Cardiac muscle cell (in vitro differentiated cells and primary cell): ENCODE results near the gene APOL1. TPM values are rescaled to one million over a fixed set of nuclear protein-coding genes. Genes with fewer than 3 reads are reported as not detected.

Experiments
- DNase-seq, 2 donors: peaks; one replicate each; pipeline versions ENCODE4 v3.0.0 to v3.0.0-alpha.2; 2010 to 2017; ENCODE audit warnings: low read depth in 1 of 2, low spot score in 1 of 2
- H3K27ac ChIP-seq: fragments of 200-600 bp; sonication (generic); 2 replicates; pipeline ENCODE4 v1.5.1; 2016
- H3K27me3 ChIP-seq: fragments of 200-600 bp; sonication (generic); 2 replicates; pipeline ENCODE4 v1.6.0; 2016; ENCODE audit warnings: control low read depth
- H3K36me3 ChIP-seq: fragments of 200-600 bp; sonication (generic); 2 replicates; pipeline ENCODE4 v1.5.1; 2016; ENCODE audit warnings: control low read depth
- H3K4me1 ChIP-seq: fragments of 200-600 bp; sonication (generic); 2 replicates; pipeline ENCODE4 v1.8.1; 2017; ENCODE audit warnings: low read depth, mild to moderate bottlenecking, mixed run types
- H3K4me3 ChIP-seq: fragments of 200-600 bp; sonication (generic); 2 replicates; pipeline ENCODE4 v1.5.1; 2016; ENCODE audit warnings: mild to moderate bottlenecking
- H3K9me3 ChIP-seq: fragments of 200-600 bp; sonication (generic); 2 replicates; pipeline ENCODE4 v1.5.1; 2017; ENCODE audit warnings: low read depth, mild to moderate bottlenecking, control low read depth
- CTCF ChIP-seq: IDR thresholded peaks from 2 replicates; pipeline ENCODE4 v1.5.1; 2012; ENCODE audit warnings: low read depth, mild to moderate bottlenecking, low read length
- polyA plus RNA-seq: library from polyadenylated mRNA; unstranded; fragments of >200 nt; fragmentation: Nextera tagmentation; extraction: Ambion mirVana; gene quantifications from 2 replicates; pipeline ENCODE4 v1.2.1, GENCODE V29; 2016
- total RNA-seq: library from RNA; depleted of rRNA; stranded (reverse); fragments of >200 nt; gene quantifications from 2 replicates; pipeline ENCODE4 v1.2.3, GENCODE V29; 2016

APOL1 gene
- total and polyA plus RNA-seq, 2 experiments from 2014 or later, result 0.06 TPM; not detected in 1

GRCh38 chr22:36299911-36300310, 47.0 kb downstream of the APOL1 start:
- Histone ChIP-seq H3K27ac (no peak overlapping the region), H3K4me1 (no peaks in the 10 kb centered on the region), H3K4me3 (no peak overlapping the region), H3K36me3 (peaks cover 85% of the 10 kb centered on the region), H3K27me3 (no peaks in the 10 kb centered on the region), H3K9me3 (no peaks in the 10 kb centered on the region)
- no peak for TF ChIP-seq CTCF
- DNase-seq, result no peak

GRCh38 chr22:36300396-36301212, 47.7 kb downstream of the APOL1 start:
- Histone ChIP-seq H3K9me3 (no peaks in the 10 kb centered on the region), H3K27ac (no peak overlapping the region), H3K4me1 (no peaks in the 10 kb centered on the region), H3K4me3 (no peak overlapping the region), H3K27me3 (no peaks in the 10 kb centered on the region), H3K36me3 (peaks cover 85% of the 10 kb centered on the region)
- no peak for TF ChIP-seq CTCF
- DNase-seq, result no peak

- H3K9me3 ChIP-seq, result no peaks in the 10 kb centered on the region
- H3K27me3 ChIP-seq, result no peaks in the 10 kb centered on the region
- peaks cover 87% of the 10 kb centered on the region for H3K36me3 ChIP-seq
- peak; percentile 71 to 82 for DNase-seq
- peak; percentile 84 for TF ChIP-seq CTCF
- no peak overlapping the region for H3K27ac ChIP-seq
- no peak overlapping the region for H3K4me3 ChIP-seq
- no peaks in the 10 kb centered on the region for H3K4me1 ChIP-seq
These were observed 48.5 kb downstream of the APOL1 start for GRCh38 chr22:36301384-36301828.

GRCh38 chr22:36301851-36302250, 48.9 kb downstream of the APOL1 start:
- Histone ChIP-seq H3K36me3 (peaks cover 87% of the 10 kb centered on the region), H3K27ac (no peak overlapping the region), H3K27me3 (no peaks in the 10 kb centered on the region), H3K9me3 (no peaks in the 10 kb centered on the region), H3K4me3 (no peak overlapping the region), H3K4me1 (no peaks in the 10 kb centered on the region)
- no peak for DNase-seq
- no peak for TF ChIP-seq CTCF

- H3K27ac ChIP-seq, result peak overlapping the region; percentile 21
These were observed 49.6 kb downstream of the APOL1 start for GRCh38 chr22:36302439-36303114.

More at GRCh38 chr22:36302439-36303114, 49.6 kb downstream of the APOL1 start:
- no peak for DNase-seq
- Histone ChIP-seq H3K4me3 (no peak overlapping the region), H3K9me3 (no peaks in the 10 kb centered on the region), H3K4me1 (no peaks in the 10 kb centered on the region), H3K27me3 (no peaks in the 10 kb centered on the region), H3K36me3 (peaks cover 81% of the 10 kb centered on the region)
- no peak for TF ChIP-seq CTCF
